ENCODE data around the gene PTPRN2. TPM values are rescaled to one million over a fixed set of nuclear protein-coding genes. Genes with fewer than 3 reads are reported as not detected.

PTPRN2 gene
- total and polyA plus RNA-seq, 2 donors (not counting 3 experiments of a cell fraction or from before 2014, with no cell fraction given) = 0.62 to 0.88 TPM

DNA sequence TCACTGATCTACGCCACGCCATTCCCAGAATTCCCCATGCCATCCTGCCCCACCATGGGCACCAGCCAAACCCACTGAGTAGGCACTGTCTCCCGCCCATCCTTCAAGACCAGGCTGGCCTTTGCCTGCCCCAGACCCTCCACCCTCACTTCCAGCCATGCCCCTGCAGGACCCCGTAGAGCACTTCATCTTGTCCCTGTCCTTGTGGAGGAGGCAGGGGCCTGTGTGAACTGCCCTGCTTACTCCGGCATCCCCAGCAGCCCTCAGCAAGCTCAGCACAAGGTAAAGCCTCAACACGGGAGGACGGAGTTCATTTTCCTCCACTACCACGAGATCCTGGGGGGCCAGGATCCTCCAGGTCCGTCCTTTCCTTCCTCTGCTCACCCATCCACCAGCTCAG, 577.7 kb downstream of the PTPRN2 start:
- POLR2A ChIA-PET = no interaction called here
- H3K4me1 ChIP-seq (ENCODE audit: control insufficient read depth, extremely low read depth, insufficient read depth, low read length) = no peaks in the 10 kb centered on the region
- H2AFZ ChIP-seq (ENCODE audit: low read depth, low read length) = no peak overlapping the region
- no peaks in the 10 kb centered on the region for H3K79me2 ChIP-seq (ENCODE audit: control insufficient read depth, insufficient read depth, low read length)
- intact Hi-C loops (cut with micrococcal nuclease) = no loop called here
- no peaks in the 10 kb centered on the region for H3K36me3 ChIP-seq (ENCODE audit: control insufficient read depth in 2 of 2, extremely low read depth in 1 of 2, insufficient read depth in 2 of 2, low read length in 2 of 2)
- TF ChIP-seq GATA2 (IDR thresholded peaks at IDR 0.05; ENCODE audit: insufficient read depth, insufficient read length, low read depth, low read length) (no peak), POLR2A (IDR thresholded peaks at IDR 0.05; ENCODE audit: low read depth, low read length) (no peak), JUN (IDR thresholded peaks at IDR 0.05; ENCODE audit: borderline replicate concordance, insufficient read depth, insufficient read length, low read depth) (no peak), MYC (IDR thresholded peaks at IDR 0.05; ENCODE audit: low read depth, low read length) (no peak), POLR2AphosphoS5 (IDR thresholded peaks at IDR 0.05; ENCODE audit: insufficient read depth, low read depth, low read length) (no peak), FOS (IDR thresholded peaks at IDR 0.05; ENCODE audit: borderline replicate concordance, insufficient read depth, low read length) (no peak), EZH2 (IDR thresholded peaks at IDR 0.05; ENCODE audit: borderline replicate concordance, low read depth, low read length, severe bottlenecking) (no peak)
- TF ChIP-seq, protein P1, sequence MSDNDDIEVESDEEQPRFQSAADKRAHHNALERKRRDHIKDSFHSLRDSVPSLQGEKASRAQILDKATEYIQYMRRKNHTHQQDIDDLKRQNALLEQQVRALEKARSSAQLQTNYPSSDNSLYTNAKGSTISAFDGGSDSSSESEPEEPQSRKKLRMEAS (IDR thresholded peaks at IDR 0.05; ENCODE audit: insufficient read depth, insufficient read length) = no peak
- TF ChIP-seq, protein P2, sequence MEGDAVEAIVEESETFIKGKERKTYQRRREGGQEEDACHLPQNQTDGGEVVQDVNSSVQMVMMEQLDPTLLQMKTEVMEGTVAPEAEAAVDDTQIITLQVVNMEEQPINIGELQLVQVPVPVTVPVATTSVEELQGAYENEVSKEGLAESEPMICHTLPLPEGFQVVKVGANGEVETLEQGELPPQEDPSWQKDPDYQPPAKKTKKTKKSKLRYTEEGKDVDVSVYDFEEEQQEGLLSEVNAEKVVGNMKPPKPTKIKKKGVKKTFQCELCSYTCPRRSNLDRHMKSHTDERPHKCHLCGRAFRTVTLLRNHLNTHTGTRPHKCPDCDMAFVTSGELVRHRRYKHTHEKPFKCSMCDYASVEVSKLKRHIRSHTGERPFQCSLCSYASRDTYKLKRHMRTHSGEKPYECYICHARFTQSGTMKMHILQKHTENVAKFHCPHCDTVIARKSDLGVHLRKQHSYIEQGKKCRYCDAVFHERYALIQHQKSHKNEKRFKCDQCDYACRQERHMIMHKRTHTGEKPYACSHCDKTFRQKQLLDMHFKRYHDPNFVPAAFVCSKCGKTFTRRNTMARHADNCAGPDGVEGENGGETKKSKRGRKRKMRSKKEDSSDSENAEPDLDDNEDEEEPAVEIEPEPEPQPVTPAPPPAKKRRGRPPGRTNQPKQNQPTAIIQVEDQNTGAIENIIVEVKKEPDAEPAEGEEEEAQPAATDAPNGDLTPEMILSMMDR (IDR thresholded peaks at IDR 0.05; ENCODE audit: extremely low read depth in 1 of 2, insufficient read depth in 1 of 2, low read depth in 1 of 2, low read length in 2 of 2) = no peak
- no peaks in the 10 kb centered on the region for H3K9me1 ChIP-seq (replicated peaks; ENCODE audit: control insufficient read depth, extremely low read depth, insufficient read depth, low read length)
- dilution Hi-C loops (cut with MboI; ENCODE audit: extremely low pct_ligation_motif_present, low sequenced_read_pairs) = no loop called here
- BruUV-seq (replicated peaks) = no TSS peak
- DNase-seq (ENCODE audit: low read depth, low spot score) = no peak
- no peak for FAIRE-seq
- no peak overlapping the region for H3K27ac ChIP-seq (ENCODE audit: insufficient read depth, low read depth, low read length)
- no peaks in the 10 kb centered on the region for H4K20me1 ChIP-seq (replicated peaks; ENCODE audit: control insufficient read depth, extremely low read depth, insufficient read depth, low read length)
- H3K27me3 ChIP-seq (ENCODE audit: control insufficient read depth in 2 of 2, insufficient read depth in 2 of 2, low read length in 2 of 2) = no peaks in the 10 kb centered on the region
- H3K9me3 ChIP-seq (replicated peaks; ENCODE audit: control insufficient read depth, insufficient read depth, low read length) = peaks cover 9% of the 10 kb centered on the region
- CTCF ChIA-PET = no interaction called here
- no peak overlapping the region for H3K9ac ChIP-seq (replicated peaks; ENCODE audit: extremely low read depth, insufficient read depth, low read length)
- no peak overlapping the region for H3K4me2 ChIP-seq (ENCODE audit: insufficient read depth, low read length)
- no peak overlapping the region for H3K4me3 ChIP-seq (replicated peaks in 1 of 3; ENCODE audit: insufficient read depth in 1 of 3, low read depth in 1 of 3, low read length in 3 of 3)

Data from endothelial cell of umbilical vein (primary cell).